NCI-H2227 (cell line): Measurements from ENCODE around the gene CSTB.
A peak's percentile ranks its signal among the peaks of the same experiment; 100 is the strongest.

Experiments used
- DNase-seq: peaks from one replicate; lab custom pipeline; 2025; ENCODE audit not compliant: unreplicated experiment; lab: John Stamatoyannopoulos, UW

The CSTB gene

DNA sequence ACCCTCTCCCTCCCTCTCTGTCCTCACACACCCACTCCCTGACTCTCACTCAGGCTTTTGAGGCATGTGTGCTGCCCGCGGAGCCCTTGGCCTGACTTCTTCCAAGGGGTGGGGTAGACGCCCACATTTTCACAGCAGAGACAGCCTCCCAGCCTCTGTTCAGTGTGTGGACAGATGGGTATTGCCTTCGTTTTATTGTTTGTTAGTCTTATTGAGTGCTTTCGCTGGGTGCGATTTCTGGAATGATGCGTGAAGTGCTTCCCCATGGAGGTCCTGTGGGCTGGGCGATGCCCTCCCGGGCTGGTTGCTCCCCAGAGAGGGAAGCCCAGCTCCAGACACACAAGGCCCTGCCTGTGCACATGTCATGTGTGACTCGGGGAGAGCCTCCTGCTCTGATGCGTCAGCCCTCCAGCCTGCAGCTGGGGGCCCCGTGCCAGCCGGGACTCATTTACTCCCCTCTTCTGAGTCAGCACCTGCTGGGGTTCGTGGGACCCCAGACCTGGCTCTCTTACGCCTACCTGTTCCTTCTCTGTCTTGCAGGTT is 42.5 kb downstream of the CSTB start:
- no peak for DNase-seq

DNA sequence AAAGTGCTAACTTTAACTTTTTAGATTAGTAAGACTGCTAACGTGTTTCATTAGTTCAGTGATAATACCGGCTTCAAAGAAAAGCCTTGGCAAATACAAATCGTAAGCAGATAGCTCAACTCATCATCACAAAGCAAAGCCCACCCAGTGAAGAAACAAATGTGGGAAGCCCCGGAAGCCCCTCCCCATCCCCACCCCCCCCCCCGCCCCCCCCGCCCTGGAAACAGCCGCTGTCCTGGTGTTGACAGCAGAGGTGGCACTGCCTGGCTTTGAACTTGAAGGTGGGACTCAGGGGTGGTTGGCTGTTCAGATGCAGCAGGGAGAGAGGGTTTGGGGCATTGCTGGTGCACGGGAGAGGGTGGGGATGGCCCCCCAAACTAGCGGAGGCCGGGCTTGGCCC is 43.0 kb downstream of the CSTB start:
- DNase-seq: no peak

DNA sequence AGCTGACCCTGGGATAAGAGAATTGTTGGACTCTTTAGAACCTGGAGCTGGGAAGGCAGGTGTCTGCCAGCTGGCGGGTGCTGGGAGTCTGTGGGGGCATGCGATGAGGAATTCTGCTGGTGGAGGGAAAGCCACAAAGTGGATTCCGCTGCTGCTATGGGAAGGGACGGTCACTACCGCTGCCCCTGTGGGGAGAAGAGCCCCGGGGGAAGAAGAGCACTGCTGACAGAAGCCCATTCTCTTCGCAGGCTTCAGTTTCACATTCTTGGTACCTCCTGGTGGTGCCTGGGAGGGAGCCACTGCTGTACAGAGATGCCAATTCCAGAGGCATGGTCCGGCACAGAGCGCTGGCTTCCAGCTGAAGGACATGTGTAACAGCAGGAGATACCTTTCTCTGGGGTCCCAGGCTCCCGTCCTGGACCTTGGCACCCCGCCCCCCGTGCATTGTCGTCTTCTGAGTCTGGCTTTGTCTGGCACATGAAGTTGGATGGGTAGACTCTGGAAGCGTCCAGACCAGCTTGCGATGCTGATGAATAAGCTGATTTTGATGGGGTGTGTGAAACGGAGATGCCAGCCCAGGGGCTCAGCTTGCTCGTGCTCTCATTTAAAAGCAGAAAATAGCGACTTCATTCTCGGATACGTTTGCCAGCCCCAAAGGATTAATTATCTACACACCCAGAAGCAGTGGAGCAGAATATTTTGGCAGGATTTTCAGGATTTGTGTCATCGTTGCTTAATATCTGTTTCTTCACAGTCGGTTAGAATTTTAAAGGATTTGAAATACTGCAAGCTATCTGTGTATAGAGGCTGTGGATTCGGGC is 44.0 kb downstream of the CSTB start:
- DNase-seq: no peak

DNA sequence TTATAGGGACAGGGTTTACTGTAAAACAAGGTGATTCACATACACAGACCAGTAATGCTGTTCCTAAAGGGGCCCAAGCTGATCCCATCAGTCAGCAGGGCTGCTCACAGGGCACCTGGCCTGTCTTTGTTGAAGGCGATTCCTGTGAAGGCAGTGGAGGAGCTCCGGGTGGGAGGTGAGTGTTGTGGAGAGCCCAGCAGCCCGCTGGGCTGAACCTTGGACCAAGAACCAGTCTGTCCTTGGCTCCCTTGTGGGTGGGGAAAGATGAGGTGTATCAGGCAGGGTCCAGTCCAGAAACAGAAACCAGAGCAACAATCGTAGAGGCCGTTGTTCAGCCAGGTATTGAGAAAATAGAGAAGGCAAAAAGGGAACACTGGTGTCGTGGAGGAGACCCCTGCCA is 44.6 kb downstream of the CSTB start:
- DNase-seq: no peak

DNA sequence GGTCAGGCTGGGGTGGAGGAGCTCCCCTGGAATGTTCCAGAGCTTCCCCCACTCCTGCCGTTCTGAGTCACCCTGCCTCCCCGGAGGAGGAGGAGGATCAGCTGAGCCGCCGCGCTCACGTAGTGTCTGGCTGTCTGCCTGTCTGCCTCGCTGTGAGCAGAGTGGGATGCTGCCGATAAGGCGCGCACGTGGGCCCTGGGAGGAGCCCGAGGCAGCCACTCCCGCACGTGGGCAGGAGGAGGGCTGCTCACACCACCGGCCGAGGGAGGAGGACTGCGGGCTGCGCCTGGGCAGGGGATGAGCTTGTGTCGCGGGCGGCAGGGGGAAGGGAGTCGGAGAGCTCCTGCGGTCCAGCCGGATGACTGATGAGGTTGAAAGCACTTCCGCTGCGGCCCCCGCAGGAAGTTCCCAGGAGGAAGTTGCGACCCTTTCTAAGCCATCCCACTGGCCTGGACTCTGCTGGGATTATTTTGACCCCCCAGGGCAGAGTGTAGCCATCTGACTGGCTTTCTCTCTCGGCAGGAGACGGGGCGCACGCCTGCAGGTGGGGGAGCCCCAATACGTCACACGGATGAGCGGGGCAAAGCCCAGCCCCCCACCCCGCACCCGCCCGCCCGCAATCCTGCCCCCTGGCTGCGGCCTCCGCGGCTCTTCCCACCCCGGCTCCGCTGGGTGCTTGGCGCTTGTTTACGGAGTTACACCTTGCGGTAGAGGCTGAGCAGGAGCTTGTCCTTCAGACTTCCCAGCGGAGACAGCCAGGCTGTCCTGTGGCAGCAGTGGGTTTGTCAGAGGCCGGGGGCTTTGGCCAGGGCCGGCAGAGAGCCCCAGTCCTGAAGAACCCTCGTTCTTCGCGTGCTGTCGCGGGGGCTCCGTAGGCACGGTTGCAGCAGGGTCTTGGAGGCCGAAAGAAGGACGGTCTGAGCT is 47.4 kb downstream of the CSTB start:
- peak; percentile 92 for DNase-seq

DNA sequence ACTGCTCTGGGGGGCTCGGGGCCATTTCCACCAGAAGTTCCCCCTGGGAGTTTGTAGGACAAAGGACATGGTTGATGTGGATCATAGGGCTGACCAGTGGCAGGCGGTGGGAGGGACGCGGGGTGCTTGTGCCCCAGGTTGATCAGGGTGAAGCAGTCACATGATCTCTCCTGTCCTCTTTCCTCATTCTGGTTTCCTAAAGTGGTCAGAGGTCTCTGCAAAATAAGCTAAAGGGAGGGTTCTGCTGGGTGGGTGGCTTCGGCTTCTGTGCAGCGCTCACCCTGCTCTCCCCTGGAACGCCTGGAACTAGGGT is 48.0 kb downstream of the CSTB start:
- no peak for DNase-seq

DNA sequence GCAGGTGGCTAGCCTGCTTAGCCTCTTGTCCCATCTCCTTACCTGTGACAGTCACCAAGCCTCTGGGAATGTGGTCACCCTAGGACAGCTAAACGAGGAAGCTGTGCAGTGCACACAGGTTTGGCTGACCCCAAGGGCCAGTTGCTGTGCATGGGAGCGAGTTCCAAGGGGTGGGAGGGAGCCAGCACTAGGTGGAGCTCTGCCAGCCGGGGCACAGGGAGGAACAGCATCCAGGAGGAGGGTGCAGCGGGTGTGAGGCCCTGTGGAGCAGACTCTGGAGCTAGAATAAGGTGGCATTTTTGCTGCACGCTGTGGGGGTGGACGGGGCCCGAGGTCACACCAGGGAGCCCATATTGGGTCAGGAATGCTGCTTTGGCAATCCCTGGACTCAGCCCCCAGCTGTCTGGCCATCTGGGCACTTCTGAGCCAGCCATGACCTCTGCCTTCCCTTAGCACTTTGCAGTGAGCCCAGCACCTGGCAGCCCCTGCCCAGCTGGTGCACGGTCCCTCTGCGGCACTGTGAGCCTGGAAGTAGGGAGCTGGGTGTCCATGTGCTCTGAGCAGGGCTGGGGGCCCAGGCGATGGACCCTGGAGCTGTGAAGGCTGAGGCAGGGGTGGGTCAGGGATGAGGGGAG is 48.5 kb downstream of the CSTB start:
- no peak for DNase-seq

DNA sequence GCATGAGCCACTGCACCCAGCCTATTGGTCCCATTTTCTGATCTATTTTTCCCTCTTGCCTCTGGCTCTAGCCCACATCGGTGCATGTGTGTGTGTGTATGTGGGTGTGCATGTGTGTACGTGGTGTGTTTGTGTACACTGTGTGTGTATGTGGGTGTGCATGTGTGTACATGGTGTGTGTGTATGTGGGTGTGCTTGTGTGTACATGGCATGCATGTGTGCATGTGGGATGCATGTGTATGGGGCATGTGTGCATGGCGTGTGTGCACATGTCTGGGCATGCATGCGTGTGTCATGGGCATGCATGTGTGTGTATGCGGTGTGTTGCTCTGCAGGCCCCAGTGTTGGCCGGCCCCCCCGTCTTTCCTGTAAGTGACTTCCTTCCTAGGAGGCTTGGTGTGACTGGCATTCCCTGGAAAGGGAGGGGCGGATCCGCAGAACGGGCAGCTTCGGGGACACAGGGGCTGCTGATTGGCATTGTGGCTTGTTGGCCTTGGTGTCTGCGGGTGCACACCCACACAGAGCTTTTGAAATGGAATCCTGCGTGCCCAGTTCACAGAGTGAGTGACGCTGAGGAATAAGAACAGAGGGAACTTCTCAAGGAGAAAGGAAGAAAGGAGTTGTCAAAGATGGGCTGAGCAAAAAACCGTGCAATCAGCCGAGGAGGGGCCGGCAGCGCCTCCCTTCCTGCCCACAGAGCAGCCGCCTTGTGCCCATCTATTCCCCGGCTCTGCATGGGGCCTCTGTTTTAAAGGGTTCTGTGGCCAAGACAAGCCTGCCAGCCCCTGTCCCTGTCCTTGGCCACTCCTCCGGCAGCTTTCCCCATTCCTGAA is 49.2 kb downstream of the CSTB start:
- DNase-seq: no peak
